D721Med (cell line): ENCODE results near the gene NEDD4L.

Source experiments
- DNase-seq: peaks from one replicate; pipeline ENCODE4 v3.0.0; 2011; ENCODE audit warnings: low spot score; ENCODE audit not compliant: insufficient read length
- FAIRE-seq: peaks from 2 replicates; lab custom pipeline; 2011; peaks lifted over from hg19 to GRCh38; lab: Jason Lieb, UNC
- CTCF ChIP-seq: IDR thresholded peaks from 2 replicates; pipeline ENCODE4 v1.5.1; 2012; ENCODE audit warnings: mild to moderate bottlenecking, control low read depth; ENCODE audit not compliant: insufficient read depth; ENCODE audit errors: missing control alignments

NEDD4L gene

GRCh38 chr18:58390399-58390798 lies 346.4 kb downstream of the NEDD4L start:
- DNase-seq (no peak), FAIRE-seq (peak; percentile 94)
- no peak for TF ChIP-seq CTCF

GRCh38 chr18:58391231-58391825 lies 347.3 kb downstream of the NEDD4L start:
- DNase-seq = peak; percentile 77
- FAIRE-seq = peak; percentile 99
- no peak for TF ChIP-seq CTCF

GRCh38 chr18:58391932-58392323 lies 347.9 kb downstream of the NEDD4L start:
- no peak for DNase-seq
- no peak for FAIRE-seq

GRCh38 chr18:58392324-58393000 lies 348.4 kb downstream of the NEDD4L start:
- DNase-seq (no peak), FAIRE-seq (no peak)
- TF ChIP-seq CTCF = no peak

More at GRCh38 chr18:58391932-58392323, 347.9 kb downstream of the NEDD4L start:
- no peak for TF ChIP-seq CTCF

DNA sequence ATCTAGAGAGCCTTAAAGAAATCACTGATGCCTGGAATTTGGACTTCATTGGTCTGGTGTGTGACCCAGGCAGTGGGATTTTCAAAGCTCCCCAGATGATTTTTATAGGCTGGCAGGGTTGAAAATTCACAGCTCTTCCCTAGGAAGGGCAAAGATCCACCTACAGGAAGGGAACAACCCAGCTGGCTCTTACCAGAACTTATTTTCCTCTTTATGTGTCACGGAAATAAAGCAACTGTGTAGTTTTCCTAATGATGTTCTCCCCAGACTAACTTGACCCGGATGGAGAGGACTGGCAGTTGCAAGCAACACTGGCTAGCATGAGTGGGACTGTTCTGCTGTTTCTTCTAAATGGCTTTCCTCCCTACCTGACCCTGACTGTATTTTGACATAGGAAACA lies 349.3 kb downstream of the NEDD4L start:
- FAIRE-seq (no peak), DNase-seq (no peak)
- TF ChIP-seq CTCF = no peak

DNA sequence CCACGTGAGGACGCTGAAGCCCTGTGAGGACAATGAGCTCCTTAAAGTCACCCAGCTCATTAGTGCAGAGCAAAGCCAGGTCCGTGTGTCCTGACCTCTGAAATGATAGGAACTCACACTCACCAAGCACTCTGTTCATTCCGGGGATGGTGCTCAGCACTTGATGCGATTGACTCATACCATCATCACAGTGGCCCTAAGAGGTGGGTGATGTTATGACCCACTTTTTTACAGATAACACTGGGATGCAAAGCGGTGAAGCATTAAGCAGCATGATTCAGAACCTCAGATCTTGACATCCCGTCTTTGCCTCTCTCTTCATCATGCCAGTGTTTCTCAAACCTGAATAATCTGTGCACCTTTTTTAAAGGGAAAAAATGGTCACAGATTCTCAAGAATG lies 350.0 kb downstream of the NEDD4L start:
- FAIRE-seq (no peak), DNase-seq (no peak)
- TF ChIP-seq CTCF = no peak
